ENCODE data around the gene ADM2.

ADM2 gene

DNA sequence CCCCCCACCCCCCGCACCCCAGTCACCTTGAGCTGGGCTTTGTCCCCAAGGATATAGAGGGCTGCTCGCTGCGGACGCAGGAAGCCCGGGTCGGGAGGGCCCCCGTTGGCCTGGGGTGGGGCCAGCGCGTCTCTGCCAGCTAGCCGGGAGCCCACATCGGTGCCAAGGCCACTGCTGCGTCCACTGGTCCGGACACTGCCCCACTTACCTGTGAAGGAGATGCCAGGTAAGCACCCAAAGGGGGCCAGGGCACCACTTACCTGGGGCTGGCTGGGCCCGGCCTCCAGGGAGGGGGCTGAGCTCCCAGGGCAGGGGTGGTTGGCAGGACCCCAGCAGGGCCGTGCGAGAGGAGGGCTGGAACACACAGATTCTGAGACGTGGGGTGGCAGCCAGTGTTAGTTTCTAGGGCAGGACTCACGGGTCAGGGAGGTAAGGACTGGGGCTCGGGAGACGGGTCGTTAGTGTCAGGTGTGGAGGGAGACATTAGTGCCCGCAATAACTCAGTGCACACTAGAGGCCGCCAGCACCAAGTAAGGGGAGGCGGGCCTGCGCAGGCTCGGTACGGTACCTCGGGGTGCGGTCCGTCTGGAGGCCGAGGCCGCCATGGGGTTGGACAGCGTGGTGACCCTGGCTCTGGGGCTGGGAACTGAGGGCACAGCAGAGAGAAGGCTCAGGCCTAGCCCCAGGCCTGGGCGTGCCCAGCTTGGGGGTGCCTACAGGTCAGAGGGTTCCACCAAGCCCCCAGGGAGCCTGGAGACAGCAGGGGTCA lies 24.7 kb upstream of the ADM2 start:
- no peak overlapping the region for H3K4me3 ChIP-seq (ENCODE audit: low read depth, low read length)
- in situ Hi-C loops (cut with HindIII; ENCODE audit: low sequenced_read_pairs) = no loop called here
- TF ChIP-seq, protein P1, sequence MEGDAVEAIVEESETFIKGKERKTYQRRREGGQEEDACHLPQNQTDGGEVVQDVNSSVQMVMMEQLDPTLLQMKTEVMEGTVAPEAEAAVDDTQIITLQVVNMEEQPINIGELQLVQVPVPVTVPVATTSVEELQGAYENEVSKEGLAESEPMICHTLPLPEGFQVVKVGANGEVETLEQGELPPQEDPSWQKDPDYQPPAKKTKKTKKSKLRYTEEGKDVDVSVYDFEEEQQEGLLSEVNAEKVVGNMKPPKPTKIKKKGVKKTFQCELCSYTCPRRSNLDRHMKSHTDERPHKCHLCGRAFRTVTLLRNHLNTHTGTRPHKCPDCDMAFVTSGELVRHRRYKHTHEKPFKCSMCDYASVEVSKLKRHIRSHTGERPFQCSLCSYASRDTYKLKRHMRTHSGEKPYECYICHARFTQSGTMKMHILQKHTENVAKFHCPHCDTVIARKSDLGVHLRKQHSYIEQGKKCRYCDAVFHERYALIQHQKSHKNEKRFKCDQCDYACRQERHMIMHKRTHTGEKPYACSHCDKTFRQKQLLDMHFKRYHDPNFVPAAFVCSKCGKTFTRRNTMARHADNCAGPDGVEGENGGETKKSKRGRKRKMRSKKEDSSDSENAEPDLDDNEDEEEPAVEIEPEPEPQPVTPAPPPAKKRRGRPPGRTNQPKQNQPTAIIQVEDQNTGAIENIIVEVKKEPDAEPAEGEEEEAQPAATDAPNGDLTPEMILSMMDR (IDR thresholded peaks at IDR 0.05; ENCODE audit: low read depth, low read length) = peak; percentile 23
- DNase-seq (ENCODE audit: low read depth, low spot score) = no peak

DNA sequence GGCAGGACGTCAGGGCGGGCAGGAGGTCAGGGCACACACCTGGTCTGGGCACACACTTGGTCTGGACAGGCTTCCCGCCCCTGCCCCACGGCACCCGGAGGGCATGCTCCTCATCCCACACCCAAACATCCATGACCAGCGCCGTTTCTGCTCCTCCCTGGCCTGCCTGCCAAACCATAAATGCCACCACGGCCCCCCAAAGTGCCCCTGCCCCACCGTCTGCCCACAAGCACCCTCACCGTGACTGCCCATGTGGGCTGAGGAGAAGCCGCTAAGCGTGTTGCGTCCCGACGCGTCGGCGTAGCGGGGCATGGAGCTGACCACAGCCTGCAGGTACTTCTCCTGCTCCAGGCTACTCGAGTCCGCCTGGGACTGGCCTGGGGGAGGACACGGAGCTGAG lies 22.3 kb upstream of the ADM2 start:
- in situ Hi-C loops (cut with HindIII; ENCODE audit: low sequenced_read_pairs) = no loop called here
- no peak for DNase-seq (ENCODE audit: low read depth, low spot score)

DNA sequence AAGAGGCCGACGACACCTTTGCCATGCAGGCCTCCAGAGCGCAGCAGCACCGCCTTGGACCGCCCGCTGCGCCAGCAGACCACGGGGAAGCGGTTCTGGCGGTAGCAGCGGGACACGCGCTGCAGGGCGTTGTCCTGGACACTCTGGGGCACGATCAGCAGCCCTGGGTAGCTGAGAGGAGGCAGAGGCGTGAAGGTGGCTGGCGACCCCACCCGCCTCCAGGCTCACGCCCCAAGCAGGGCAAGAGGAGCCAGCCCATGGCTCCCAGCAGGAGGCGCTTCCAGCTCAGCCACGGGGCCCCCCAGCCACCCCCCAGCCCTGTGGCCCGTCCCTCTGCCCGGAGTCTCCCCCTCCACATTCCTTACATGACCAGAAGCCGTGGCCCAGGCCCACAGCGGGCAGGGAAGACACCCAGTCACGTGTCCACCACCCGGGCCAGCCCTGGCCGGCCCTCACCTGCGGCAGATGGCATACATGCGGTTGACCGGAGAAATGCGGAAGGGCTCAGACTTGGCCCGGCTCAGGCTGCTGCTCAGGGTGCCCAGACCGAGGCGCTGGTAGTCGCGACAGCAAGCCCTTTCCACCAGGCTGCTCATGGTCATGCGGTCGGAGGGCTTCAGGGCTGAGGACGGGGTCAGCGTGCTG lies 21.7 kb upstream of the ADM2 start:
- TF ChIP-seq, protein P1 (IDR thresholded peaks at IDR 0.05; ENCODE audit: low read depth, low read length) = no peak
- H3K4me3 ChIP-seq (ENCODE audit: low read depth, low read length) = no peak overlapping the region
- DNase-seq (ENCODE audit: low read depth, low spot score) = no peak
- in situ Hi-C loops (cut with HindIII; ENCODE audit: low sequenced_read_pairs) = no loop called here

More for the DNA sequence above, 22.3 kb upstream of the ADM2 start:
- no peak overlapping the region for H3K4me3 ChIP-seq (ENCODE audit: low read depth, low read length)
- TF ChIP-seq, protein P1 (IDR thresholded peaks at IDR 0.05; ENCODE audit: low read depth, low read length) = no peak

DNA sequence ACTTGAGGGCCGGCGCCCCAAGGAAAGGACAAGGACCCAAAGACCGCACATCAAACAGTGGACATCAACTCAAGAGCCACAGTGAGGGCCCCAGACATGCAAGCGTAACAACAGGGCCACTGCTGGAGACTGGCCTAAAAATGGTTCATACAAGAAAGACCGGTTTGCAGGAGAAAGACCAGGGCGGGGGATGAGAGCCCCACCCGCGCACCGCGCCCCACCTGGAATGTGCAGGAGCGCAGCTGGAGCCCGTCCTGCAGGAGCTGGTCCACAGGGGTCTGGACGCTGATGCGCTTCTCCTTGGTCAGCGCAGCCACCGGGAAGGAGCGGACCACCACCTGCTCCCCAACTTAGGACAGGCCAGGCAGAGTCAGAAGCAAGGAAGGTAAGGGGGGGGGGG lies 20.4 kb upstream of the ADM2 start:
- no peak overlapping the region for H3K4me3 ChIP-seq (ENCODE audit: low read depth, low read length)
- TF ChIP-seq, protein P1 (IDR thresholded peaks at IDR 0.05; ENCODE audit: low read depth, low read length) = no peak
- in situ Hi-C loops (cut with HindIII; ENCODE audit: low sequenced_read_pairs) = no loop called here
- DNase-seq (ENCODE audit: low read depth, low spot score) = no peak

DNA sequence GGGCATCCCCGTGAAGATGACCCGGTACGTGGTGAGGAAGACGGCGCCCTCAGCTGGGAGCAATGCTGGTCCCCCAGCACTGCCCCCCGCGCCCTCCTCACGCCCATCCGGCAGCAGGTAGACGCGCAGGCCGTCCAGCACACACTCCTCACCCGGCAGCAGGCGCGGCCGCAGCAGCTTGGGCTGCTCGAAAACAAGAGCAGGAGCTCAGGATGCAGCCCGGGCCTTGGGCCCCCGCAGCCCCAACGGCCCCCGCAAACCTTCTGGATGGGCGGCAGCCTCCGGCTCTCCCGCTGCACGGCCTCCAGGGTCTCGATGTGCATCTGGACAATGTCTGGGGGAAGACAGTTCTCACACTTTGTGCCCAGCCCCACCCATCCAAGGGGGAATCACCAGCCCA lies 19.8 kb upstream of the ADM2 start:
- in situ Hi-C loops (cut with HindIII; ENCODE audit: low sequenced_read_pairs) = no loop called here
- TF ChIP-seq, protein P1 (IDR thresholded peaks at IDR 0.05; ENCODE audit: low read depth, low read length) = no peak
- H3K4me3 ChIP-seq (ENCODE audit: low read depth, low read length) = no peak overlapping the region
- DNase-seq (ENCODE audit: low read depth, low spot score) = no peak

DNA sequence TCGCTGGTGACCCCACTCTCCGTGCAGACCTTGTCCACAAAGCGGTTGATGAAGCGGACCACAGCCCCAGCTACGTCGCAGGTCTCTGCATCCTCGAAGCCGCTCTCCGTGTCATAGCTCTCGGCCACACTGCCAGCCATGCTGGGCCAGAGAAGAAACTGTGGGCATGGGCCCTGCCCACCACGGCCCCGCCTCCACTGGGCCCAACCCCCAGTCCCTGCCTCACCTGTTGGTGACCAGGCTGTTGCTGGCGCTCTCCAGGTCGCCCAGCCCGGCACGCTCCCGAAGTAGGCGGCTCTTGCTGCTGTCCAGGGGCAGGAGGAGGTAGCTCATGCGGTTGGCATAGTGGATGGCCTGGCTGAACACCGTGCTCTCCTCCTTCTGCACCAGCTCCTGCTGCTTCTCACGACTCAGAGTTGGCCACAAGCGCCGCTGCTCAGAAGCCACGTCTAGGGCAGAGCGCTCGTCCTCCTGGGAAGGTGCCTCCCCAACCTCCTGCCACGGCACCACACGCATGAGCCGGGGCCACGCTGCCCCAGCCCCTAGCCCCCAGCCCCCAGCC lies 19.3 kb upstream of the ADM2 start:
- TF ChIP-seq, protein P1 (IDR thresholded peaks at IDR 0.05; ENCODE audit: low read depth, low read length) = no peak
- no peak for DNase-seq (ENCODE audit: low read depth, low spot score)
- in situ Hi-C loops (cut with HindIII; ENCODE audit: low sequenced_read_pairs) = no loop called here
- H3K4me3 ChIP-seq (ENCODE audit: low read depth, low read length) = no peak overlapping the region
